HS-27A (cell line): ENCODE results near the gene C3.
"Not testable (repeated sequence)": the region's sequence is repeated elsewhere in the genome, so short reads cannot be mapped to it uniquely, and the experiment has no call there.

Experiments used
- DNase-seq: peaks from one replicate; pipeline ENCODE4 v3.0.0-alpha.2; 2012; ENCODE audit warnings: low read depth, missing footprints

C3 gene

GRCh38 chr19:6662702-6663101 is 57.7 kb downstream of the C3 start:
- DNase-seq = no peak

- DNase-seq = not testable (repeated sequence)
These were observed 58.8 kb downstream of the C3 start for GRCh38 chr19:6661509-6662244.

- no peak for DNase-seq
These were observed 59.5 kb downstream of the C3 start for GRCh38 chr19:6660930-6661329.

- not testable (repeated sequence) for DNase-seq
These were observed 64.1 kb downstream of the C3 start for GRCh38 chr19:6656390-6656789.

GRCh38 chr19:6654347-6655310 is 65.8 kb downstream of the C3 start:
- DNase-seq = no peak

- DNase-seq = no peak
These were observed 67.7 kb downstream of the C3 start for GRCh38 chr19:6652805-6653094.

GRCh38 chr19:6651965-6652804 is 68.3 kb downstream of the C3 start:
- DNase-seq = no peak

GRCh38 chr19:6649185-6649584 is 71.3 kb downstream of the C3 start:
- no peak for DNase-seq

- DNase-seq = no peak
These were observed 72.2 kb downstream of the C3 start for GRCh38 chr19:6648141-6648715.

- no peak for DNase-seq
These were observed 75.7 kb downstream of the C3 start for GRCh38 chr19:6644796-6645195.

GRCh38 chr19:6640333-6640732 is 80.1 kb downstream of the C3 start:
- DNase-seq = not testable (repeated sequence)

GRCh38 chr19:6639439-6639838 is 81.0 kb downstream of the C3 start:
- no peak for DNase-seq

GRCh38 chr19:6633456-6633813 is 87.0 kb downstream of the C3 start:
- DNase-seq = not testable (repeated sequence)

- DNase-seq = peak; percentile 26
These were observed 87.5 kb downstream of the C3 start for GRCh38 chr19:6632747-6633455.

GRCh38 chr19:6632002-6632621 is 88.3 kb downstream of the C3 start:
- DNase-seq = peak; percentile 35
